ENCODE data around the gene MAP3K19.

The MAP3K19 gene

DNA sequence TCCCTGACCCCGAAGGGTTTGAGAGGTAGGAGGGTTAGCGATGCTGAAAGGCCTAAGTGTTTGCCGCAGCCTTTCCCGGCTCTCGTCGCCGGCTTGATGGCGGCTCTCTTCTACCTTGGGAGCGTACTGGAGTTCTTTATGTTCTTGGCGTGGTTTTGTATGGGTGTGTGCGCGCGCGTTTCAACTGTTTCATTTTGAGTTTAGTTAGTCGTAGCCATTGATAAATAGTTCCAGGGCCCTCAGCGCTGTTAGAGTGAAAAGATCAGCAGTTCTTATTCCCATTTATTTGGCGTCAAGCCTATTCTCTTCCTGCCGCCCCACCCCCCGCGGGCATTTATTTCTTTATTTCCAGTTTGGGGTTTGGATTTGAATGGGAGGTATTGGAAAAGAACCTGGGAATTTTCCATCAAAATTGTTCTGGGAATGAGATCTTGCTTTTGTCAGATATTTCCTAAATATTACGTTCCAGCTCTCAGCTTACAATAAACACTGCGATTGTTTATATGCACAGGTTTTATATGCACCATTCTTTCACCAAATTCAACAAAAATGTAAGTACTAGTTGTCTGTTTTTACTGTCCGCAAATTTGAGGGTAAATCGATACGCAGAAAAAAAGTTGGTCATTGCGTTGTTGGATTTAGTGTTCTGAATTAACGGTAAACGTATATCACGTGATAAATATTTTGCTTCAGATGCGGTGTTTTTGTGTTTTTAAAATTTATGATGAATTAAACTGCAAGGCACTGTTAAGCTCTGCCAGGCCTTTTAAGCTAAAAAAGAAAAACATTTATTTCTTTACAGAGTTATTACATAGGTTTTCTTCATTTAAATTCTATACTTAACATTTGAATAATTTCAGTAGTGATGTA is 127.7 kb downstream of the MAP3K19 start:
- Histone ChIP-seq H3K4me3 (peak overlapping the region; percentile 73 to 98 (median 94)), H3K9me3 (replicated peaks in 1 of 11) (no peaks in the 10 kb centered on the region; a peak in 1 of 22 replicates), H3K27ac (peak overlapping the region; percentile 95 to 100 (median 99)), H3K9ac (peak overlapping the region; percentile 93 to 100 (median 99)), H3K27me3 (no peaks in the 10 kb centered on the region), H3K4me1 (peaks cover 21 to 58% (median 34%) of the 10 kb centered on the region in 10 experiments), H3K36me3 (peaks cover 25 to 50% (median 37%) of the 10 kb centered on the region in 11 experiments), H4K20me1 (peaks cover 45 to 52% (median 51%) of the 10 kb centered on the region in 11 experiments), H3K4me2 (peak overlapping the region; percentile 58 to 90 (median 81))
- no peak for TF ChIP-seq Cebpa-rat (IDR thresholded peaks at IDR 0.05)

DNA sequence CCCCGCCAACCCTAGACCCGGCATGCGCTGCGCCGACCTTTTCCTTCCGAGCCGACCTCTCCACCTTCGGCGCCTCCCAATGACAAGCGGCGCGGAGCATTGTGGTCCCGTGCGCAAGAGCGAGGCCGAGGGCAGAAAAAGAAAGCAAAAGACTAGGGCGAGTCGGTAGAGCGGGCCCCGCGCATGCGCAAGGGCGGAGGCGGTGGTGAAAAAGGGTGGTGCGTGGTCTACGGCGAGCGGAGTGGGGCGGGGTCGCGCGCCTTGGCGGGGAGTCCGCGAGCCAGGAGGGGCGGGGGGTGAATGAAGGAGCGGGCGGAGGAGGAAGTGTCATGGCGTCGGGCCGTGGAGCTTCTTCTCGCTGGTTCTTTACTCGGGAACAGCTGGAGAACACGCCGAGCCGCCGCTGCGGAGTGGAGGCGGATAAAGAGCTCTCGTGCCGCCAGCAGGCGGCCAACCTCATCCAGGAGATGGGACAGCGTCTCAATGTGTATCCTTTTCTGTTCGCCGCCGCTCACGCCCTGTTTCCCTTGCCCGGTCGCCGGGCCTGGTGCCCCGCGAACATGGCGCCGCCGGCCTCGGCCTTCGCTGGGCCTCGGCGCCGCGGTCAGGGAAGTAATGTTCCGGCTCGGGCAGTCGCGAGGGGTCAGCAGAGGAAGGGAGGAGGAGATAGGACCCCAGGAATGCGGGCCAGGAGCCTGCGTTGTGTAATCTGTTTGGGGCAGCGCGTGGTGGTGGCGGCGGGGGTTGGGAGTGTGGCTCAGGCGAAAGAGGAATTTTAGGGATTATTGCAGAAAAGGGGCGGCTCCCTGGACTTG is 128.5 kb downstream of the MAP3K19 start, which contains the start of gene CCNT2:
Gene CCNT2, plus strand, starts transcription at position 297 of the 815 bp plus-strand sequence. Its CDS starts 33 bp downstream, at position 330.
- H3K27me3 ChIP-seq: no peaks in the 10 kb centered on the region
- H3K27ac ChIP-seq: peak within 1 kb of the TSS; percentile 95 to 100 (median 99)
- no peak for TF ChIP-seq Cebpa-rat (IDR thresholded peaks at IDR 0.05)
- peaks cover 16 to 42% (median 29%) of the 10 kb centered on the region in 11 experiments; a peak in 21 of 22 replicates for H3K36me3 ChIP-seq
- peak within 1 kb of the TSS; percentile 93 to 100 (median 99) for H3K9ac ChIP-seq
- peaks cover 21 to 49% (median 32%) of the 10 kb centered on the region in 10 experiments for H3K4me1 ChIP-seq
- H4K20me1 ChIP-seq: peaks cover 36 to 44% (median 43%) of the 10 kb centered on the region in 11 experiments
- peak within 1 kb of the TSS; percentile 73 to 98 (median 94) for H3K4me3 ChIP-seq
- peaks cover 0 to 6% (median 0%) of the 10 kb centered on the region in 11 experiments; a peak in 3 of 22 replicates for H3K9me3 ChIP-seq (replicated peaks in 1 of 11)
- H3K4me2 ChIP-seq: peak within 1 kb of the TSS; percentile 87 to 99 (median 92)

DNA sequence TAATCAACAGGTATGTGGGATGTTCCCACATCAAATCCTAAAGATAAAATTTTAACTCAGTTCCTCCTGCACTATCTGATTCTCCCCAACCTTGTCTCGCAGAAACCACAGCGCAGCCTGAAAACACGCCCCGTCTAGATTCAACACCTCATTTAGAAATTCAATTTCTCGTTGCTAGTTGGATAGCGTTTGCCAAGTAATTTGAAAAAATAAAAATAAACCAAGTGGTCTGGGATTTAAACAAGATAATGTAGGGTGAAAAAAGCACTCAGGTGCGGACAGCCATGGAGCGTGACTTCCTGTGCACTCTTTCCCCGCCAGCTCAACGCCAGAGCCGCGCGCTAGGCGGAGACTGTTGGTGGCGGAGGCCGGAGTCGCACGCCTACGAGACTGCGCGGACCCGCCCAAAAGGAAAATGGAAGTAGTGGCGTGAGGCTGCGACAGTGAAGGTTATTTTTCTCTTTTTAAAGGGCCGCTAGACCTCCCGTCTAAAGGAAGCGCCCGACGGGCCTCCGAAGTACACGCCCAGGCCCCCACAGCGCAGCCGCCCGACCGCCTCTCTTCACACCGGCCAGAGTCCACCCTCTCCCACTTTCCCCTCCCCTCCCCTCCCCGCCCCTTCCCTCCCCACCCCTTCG is 129.2 kb downstream of the MAP3K19 start:
- H3K9me3 ChIP-seq (replicated peaks in 1 of 11): peaks cover 0 to 13% (median 6%) of the 10 kb centered on the region in 11 experiments; a peak in 12 of 22 replicates
- no peaks in the 10 kb centered on the region for H3K27me3 ChIP-seq
- TF ChIP-seq Cebpa-rat (IDR thresholded peaks at IDR 0.05): no peak
- peak overlapping the region; percentile 64 to 92 (median 69) for H3K4me3 ChIP-seq
- H4K20me1 ChIP-seq: peaks cover 29 to 37% (median 35%) of the 10 kb centered on the region in 11 experiments
- peak overlapping the region; percentile 75 to 100 (median 87) for H3K27ac ChIP-seq
- peak overlapping the region; percentile 81 to 99 (median 92) for H3K4me2 ChIP-seq
- H3K4me1 ChIP-seq: peaks cover 21 to 46% (median 32%) of the 10 kb centered on the region in 10 experiments
- H3K36me3 ChIP-seq: peaks cover 10 to 34% (median 23%) of the 10 kb centered on the region in 11 experiments; a peak in 19 of 22 replicates
- peak overlapping the region; percentile 68 to 100 (median 86) for H3K9ac ChIP-seq

DNA sequence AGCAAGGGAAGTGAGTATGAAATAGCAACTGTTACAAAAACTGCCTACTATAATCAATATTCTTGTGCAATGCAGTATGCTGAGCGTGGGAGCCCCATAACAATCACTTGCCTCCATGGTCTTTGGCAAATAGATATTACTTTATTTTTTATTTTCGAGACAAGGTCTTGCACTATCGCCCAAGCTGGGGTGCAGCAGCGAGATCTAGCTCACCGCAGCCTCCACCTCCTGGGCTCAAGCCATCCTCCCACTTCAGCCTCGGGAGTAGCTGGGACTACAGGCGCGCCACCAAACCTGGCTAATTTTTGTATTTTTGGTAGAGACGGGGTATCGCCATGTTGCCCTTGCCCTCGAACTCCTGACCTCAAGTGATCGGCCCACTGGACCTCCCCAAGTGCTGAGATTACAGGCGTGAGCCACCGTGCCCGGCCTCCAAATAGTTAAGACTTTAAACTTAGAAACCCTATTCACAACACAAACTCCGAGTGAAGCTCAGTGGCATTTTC is 129.8 kb downstream of the MAP3K19 start:
- H4K20me1 ChIP-seq: peaks cover 23 to 31% (median 29%) of the 10 kb centered on the region in 11 experiments
- H3K4me2 ChIP-seq: peak overlapping the region; percentile 81 to 99 (median 92)
- peaks cover 20 to 46% (median 32%) of the 10 kb centered on the region in 10 experiments for H3K4me1 ChIP-seq
- no peaks in the 10 kb centered on the region for H3K27me3 ChIP-seq
- H3K36me3 ChIP-seq: peaks cover 9 to 28% (median 17%) of the 10 kb centered on the region in 11 experiments; a peak in 19 of 22 replicates
- H3K4me3 ChIP-seq: peak overlapping the region; percentile 64 to 92 (median 69)
- H3K9ac ChIP-seq: peak overlapping the region; percentile 68 to 100 (median 86)
- no peak for TF ChIP-seq Cebpa-rat (IDR thresholded peaks at IDR 0.05)
- peak overlapping the region; percentile 75 to 100 (median 87) for H3K27ac ChIP-seq
- H3K9me3 ChIP-seq (replicated peaks in 1 of 11): peaks cover 0 to 15% (median 11%) of the 10 kb centered on the region in 11 experiments; a peak in 12 of 22 replicates

Measured in BLaER1 treated with 17β-estradiol and CSF1 and Interleukin-3, amounts not matched to agents 10 nM and 100 nM (cell line).